OCI-M1 (cell line): ENCODE measurements around the gene KLHL2.
"Not testable (repeated sequence)": the region's sequence is repeated elsewhere in the genome, so short reads cannot be mapped to it uniquely, and the experiment has no call there.

Experiments used
- DNase-seq: peaks from one replicate; lab custom pipeline; 2025; lab: John Stamatoyannopoulos, UW

KLHL2 gene

GRCh38 chr4:165234766-165235165, 27.4 kb downstream of the KLHL2 start:
- DNase-seq, result no peak

- not testable (repeated sequence) for DNase-seq
Observed at GRCh38 chr4:165236852-165237251, 29.5 kb downstream of the KLHL2 start.

- DNase-seq, result not testable (repeated sequence)
Observed at GRCh38 chr4:165238041-165238640, 30.8 kb downstream of the KLHL2 start.

GRCh38 chr4:165240761-165241160, 33.4 kb downstream of the KLHL2 start:
- not testable (repeated sequence) for DNase-seq

GRCh38 chr4:165244148-165244547, 36.8 kb downstream of the KLHL2 start:
- not testable (repeated sequence) for DNase-seq

GRCh38 chr4:165244587-165245186, 37.3 kb downstream of the KLHL2 start:
- not testable (repeated sequence) for DNase-seq

GRCh38 chr4:165248102-165248501, 40.7 kb downstream of the KLHL2 start:
- peak; percentile 11 for DNase-seq

GRCh38 chr4:165248904-165249303, 41.5 kb downstream of the KLHL2 start:
- DNase-seq, result not testable (repeated sequence)

GRCh38 chr4:165254771-165255170, 47.4 kb downstream of the KLHL2 start:
- peak; percentile 18 for DNase-seq

GRCh38 chr4:165255439-165255838, 48.1 kb downstream of the KLHL2 start:
- DNase-seq, result peak; percentile 62

GRCh38 chr4:165256074-165256659, 48.8 kb downstream of the KLHL2 start:
- peak; percentile 28 for DNase-seq

GRCh38 chr4:165259776-165260175, 52.4 kb downstream of the KLHL2 start:
- peak; percentile 14 for DNase-seq

- DNase-seq, result peak; percentile 14
Observed at GRCh38 chr4:165262306-165262705, 54.9 kb downstream of the KLHL2 start.

GRCh38 chr4:165263466-165263865, 56.1 kb downstream of the KLHL2 start:
- not testable (repeated sequence) for DNase-seq

GRCh38 chr4:165269931-165270330, 62.6 kb downstream of the KLHL2 start:
- DNase-seq, result not testable (repeated sequence)

GRCh38 chr4:165273443-165273842, 66.1 kb downstream of the KLHL2 start:
- not testable (repeated sequence) for DNase-seq

- not testable (repeated sequence) for DNase-seq
Observed at GRCh38 chr4:165275357-165275756, 68.0 kb downstream of the KLHL2 start.

- DNase-seq, result not testable (repeated sequence)
Observed at GRCh38 chr4:165279531-165279930, 72.2 kb downstream of the KLHL2 start.

- DNase-seq, result not testable (repeated sequence)
Observed at GRCh38 chr4:165284697-165285096, 77.3 kb downstream of the KLHL2 start.

- not testable (repeated sequence) for DNase-seq
Observed at GRCh38 chr4:165286619-165287340, 79.4 kb downstream of the KLHL2 start.

GRCh38 chr4:165288226-165288625, 80.9 kb downstream of the KLHL2 start:
- no peak for DNase-seq

GRCh38 chr4:165288639-165289422, 81.5 kb downstream of the KLHL2 start:
- DNase-seq, result peak; percentile 28
